ENCODE data around the gene CCL25.

The CCL25 gene

DNA sequence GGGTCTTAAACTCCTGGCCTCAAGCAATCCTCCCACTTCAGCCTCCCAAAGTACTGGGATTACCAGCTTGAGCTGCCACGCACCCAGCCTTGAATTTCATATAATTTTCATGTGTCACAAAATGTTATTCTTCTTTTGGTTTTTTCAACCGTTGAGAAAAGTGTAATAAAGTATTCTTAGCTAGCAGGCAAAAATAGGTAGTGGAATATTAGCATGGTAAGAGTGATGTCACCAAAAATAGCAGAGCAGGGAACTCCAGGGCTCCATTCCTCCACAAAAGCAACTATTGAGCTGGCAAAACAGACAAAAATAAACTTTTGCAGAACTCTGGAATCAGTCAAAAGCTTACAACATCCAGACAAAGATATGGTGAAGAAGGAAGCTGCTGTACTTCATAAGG, 52.9 kb downstream of the CCL25 start:
- TF ChIP-seq, protein P1, sequence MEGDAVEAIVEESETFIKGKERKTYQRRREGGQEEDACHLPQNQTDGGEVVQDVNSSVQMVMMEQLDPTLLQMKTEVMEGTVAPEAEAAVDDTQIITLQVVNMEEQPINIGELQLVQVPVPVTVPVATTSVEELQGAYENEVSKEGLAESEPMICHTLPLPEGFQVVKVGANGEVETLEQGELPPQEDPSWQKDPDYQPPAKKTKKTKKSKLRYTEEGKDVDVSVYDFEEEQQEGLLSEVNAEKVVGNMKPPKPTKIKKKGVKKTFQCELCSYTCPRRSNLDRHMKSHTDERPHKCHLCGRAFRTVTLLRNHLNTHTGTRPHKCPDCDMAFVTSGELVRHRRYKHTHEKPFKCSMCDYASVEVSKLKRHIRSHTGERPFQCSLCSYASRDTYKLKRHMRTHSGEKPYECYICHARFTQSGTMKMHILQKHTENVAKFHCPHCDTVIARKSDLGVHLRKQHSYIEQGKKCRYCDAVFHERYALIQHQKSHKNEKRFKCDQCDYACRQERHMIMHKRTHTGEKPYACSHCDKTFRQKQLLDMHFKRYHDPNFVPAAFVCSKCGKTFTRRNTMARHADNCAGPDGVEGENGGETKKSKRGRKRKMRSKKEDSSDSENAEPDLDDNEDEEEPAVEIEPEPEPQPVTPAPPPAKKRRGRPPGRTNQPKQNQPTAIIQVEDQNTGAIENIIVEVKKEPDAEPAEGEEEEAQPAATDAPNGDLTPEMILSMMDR (conservative IDR thresholded peaks at IDR 0.05; ENCODE audit: low read depth, low read length), result no peak
- no peak for DNase-seq (ENCODE audit: low read depth)
- H3K4me3 ChIP-seq (ENCODE audit: low read length), result no peak overlapping the region

DNA sequence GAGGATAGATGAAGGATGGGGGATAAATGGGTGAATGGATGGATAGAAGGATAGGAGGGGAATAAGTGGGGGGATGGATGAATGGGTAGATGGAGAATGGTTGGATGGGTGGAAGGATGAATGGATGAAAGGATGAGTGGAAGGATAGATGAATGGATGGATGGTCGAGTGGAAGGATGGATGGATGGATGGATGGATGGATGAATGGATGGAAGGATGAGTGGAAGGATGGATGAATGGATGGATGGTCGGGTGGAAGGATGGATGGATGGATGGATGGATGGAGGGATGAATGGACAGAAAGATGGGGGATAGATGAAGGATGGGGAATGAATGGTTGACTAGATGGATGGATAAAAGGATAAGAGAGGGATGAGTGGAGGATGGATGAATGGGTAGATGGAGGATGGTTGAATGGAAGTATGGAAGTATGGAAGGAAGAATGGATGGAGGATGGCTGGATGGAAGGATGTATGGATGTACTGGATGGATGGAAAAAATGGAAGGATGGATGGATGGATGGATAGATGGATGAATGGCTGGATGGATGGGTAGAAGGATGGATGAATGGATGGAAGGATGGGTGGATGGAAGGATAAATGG, 54.8 kb downstream of the CCL25 start:
- DNase-seq (ENCODE audit: low read depth), result no peak
- TF ChIP-seq, protein P1 (conservative IDR thresholded peaks at IDR 0.05; ENCODE audit: low read depth, low read length), result no peak

DNA sequence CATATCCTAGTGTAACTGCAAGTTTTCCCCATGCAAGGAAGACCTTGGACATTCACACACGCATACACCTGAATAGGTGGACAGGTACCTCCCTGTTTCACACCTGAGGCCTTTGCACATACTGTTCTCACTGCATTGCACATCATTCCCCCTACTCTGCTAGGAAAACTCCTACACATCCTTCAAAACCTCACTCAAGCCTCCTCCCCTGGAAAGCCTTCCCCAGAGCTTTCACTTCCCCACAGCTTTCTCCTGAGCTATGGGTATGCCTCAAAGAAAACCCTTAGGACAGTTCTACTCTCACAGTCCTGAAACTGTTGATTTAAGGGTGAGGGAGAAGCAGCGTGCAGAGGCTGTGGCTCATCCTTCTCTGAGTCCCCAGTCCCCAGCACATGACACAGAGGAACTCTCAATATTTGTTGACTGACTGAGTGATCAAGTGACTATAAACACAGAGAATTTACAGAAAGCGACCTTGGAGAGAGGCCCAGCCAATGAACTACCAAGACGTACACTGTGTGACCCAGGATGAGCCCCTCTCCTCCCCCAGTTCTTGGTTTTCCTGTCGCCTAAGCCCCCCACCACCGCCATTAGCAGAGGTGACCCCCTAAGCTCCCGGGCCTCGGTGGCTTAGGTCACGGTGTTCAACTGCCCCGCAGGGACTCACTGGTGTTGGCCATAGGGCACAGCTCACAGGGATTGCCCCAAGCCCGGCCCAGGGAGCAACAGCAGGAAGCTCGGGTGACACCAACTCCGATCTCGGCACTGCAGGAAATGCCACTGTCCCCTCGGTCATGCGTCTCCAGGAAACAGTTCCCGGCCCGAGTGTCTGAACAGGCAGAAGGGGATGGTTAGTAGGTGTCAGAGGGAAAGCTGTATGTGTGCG, 56.2 kb downstream of the CCL25 start:
- DNase-seq (ENCODE audit: low read depth), result no peak
- no peak overlapping the region for H3K4me3 ChIP-seq (ENCODE audit: low read length)
- TF ChIP-seq, protein P1 (conservative IDR thresholded peaks at IDR 0.05; ENCODE audit: low read depth, low read length), result no peak

More for the DNA sequence above, 54.8 kb downstream of the CCL25 start:
- H3K4me3 ChIP-seq (ENCODE audit: low read length), result no peak overlapping the region

DNA sequence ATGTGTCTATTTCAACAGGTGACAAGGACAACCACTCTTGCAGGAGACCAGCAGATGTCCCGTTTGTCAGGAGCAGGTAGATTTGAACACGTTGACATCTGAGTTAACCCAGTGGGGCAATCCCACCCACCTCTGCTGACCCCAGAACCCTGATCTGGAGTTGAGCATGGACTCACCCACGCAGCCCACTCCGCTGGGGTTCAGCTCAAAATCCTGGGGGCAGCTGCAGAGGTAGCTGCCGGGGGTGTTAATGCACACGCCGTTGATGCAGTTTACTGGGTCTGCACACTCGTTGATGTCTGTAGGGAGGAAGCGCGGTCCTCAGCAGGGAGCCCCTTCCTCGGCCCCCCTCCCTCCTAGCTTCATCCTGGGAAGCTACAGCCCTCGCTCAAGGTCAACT, 56.9 kb downstream of the CCL25 start:
- TF ChIP-seq, protein P1 (conservative IDR thresholded peaks at IDR 0.05; ENCODE audit: low read depth, low read length), result no peak

DNA sequence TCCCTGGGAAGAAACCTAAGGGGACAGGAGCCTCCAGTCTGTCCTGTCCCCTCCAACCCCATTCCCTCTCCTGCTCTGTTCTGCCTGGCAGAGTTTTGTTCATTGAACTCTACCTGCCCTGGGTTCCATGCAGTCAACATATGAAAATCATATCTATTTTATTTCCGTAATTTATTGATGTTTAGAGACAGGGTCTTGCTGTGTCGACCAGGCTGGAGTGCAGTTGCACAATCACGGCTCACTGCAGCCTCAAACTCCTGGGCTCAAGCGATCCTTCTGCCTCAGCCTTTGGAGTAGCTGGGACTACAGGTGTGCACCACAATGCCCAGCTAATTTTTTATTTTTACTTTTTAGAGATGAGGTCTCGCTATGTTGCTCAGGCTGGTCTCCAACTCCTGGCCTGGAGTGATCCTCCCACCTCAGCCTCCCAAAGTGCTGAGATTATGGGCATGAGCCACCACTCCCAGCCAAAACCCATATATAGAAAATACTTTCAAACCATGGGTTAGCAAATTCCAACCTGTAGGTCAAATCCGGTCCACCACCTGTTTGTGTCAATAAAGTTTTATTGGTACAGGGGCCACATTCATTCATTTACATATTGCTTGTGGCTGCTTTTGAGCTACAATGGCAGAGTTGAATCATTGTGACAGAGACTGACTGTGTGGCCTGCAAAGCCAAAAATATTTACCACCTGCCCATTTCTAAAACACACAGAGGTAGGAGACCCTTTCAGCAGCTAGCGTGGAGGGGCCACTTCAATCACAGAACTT, 57.5 kb downstream of the CCL25 start:
- DNase-seq (ENCODE audit: low read depth), result no peak
- TF ChIP-seq, protein P1 (conservative IDR thresholded peaks at IDR 0.05; ENCODE audit: low read depth, low read length), result no peak
- no peak overlapping the region for H3K4me3 ChIP-seq (ENCODE audit: low read length)

More for the DNA sequence above, 56.9 kb downstream of the CCL25 start:
- H3K4me3 ChIP-seq (ENCODE audit: low read length), result no peak overlapping the region
- DNase-seq (ENCODE audit: low read depth), result no peak

DNA sequence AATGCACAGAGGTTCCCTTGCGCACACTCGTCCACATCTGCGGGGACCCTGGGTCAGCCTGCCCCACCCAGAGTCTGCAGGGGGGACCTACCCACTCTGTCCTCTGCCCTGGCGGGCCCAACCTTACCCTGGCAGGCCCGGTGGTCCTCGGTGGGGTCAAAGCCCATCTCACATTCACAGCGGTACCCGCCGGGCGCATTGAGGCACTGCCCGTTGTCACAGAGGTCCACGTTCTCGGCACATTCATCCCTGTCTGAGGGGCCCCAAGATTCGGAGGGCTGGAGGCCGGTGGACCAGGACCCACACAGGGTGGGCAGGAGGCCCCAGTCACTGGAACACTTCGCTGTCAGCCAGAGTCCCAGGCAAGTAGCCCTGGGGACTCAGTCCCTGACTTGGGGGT, 58.4 kb downstream of the CCL25 start:
- no peak overlapping the region for H3K4me3 ChIP-seq (ENCODE audit: low read length)
- no peak for DNase-seq (ENCODE audit: low read depth)
- TF ChIP-seq, protein P1 (conservative IDR thresholded peaks at IDR 0.05; ENCODE audit: low read depth, low read length), result no peak
